BJ (cell line): Measurements from ENCODE around the gene PRICKLE3. TPM values are rescaled to one million over a fixed set of nuclear protein-coding genes. Genes with fewer than 3 reads are reported as not detected.

ENCODE experiments used
- CTCF ChIA-PET: fragments of 350-600 bp; formaldehyde crosslinking; extraction: SDS; loops from one replicate; lab custom pipeline; 2021; ENCODE audit warnings: antibody characterized with exemption, inconsistent platforms; lab: Yijun Ruan, JAX
- POLR2A ChIA-PET: fragments of 300-600 bp; sonication (Branson Sonifier 250); formaldehyde crosslinking; extraction: SDS; loops from one replicate; lab custom pipeline; 2021; ENCODE audit warnings: antibody characterized with exemption; lab: Charles Lee
- DNase-seq: peaks from one replicate; pipeline ENCODE4 v3.0.0-alpha.2; 2011; ENCODE audit warnings: low read depth
- H3K27me3 ChIP-seq: 2 replicates; pipeline ENCODE4 v1.6.0; 2011; ENCODE audit warnings: low read length; ENCODE audit not compliant: control insufficient read depth, insufficient read depth
- H3K36me3 ChIP-seq: 2 replicates; pipeline ENCODE4 v1.5.1; 2011; ENCODE audit warnings: low read length; ENCODE audit not compliant: control insufficient read depth, insufficient read depth
- H3K4me3 ChIP-seq: 2 replicates; pipeline ENCODE4 v1.5.1; 2011; ENCODE audit warnings: low read depth, mild to moderate bottlenecking, control low read depth, low read length
- CTCF ChIP-seq: IDR thresholded peaks from 2 replicates; pipeline ENCODE4 v1.5.1; 2011; ENCODE audit warnings: low read depth, mild to moderate bottlenecking, control low read depth, inconsistent platforms, low read length, moderate library complexity; ENCODE audit not compliant: insufficient read depth
- polyA plus RNA-seq: library from polyadenylated mRNA; depleted of rRNA; stranded (reverse); fragments of >200 nt; gene quantifications from 2 replicates; pipeline ENCODE4 v1.2.3, GENCODE V29; 2011

The PRICKLE3 gene
- polyA plus RNA-seq, 1 experiment, result 6.9 TPM

DNA sequence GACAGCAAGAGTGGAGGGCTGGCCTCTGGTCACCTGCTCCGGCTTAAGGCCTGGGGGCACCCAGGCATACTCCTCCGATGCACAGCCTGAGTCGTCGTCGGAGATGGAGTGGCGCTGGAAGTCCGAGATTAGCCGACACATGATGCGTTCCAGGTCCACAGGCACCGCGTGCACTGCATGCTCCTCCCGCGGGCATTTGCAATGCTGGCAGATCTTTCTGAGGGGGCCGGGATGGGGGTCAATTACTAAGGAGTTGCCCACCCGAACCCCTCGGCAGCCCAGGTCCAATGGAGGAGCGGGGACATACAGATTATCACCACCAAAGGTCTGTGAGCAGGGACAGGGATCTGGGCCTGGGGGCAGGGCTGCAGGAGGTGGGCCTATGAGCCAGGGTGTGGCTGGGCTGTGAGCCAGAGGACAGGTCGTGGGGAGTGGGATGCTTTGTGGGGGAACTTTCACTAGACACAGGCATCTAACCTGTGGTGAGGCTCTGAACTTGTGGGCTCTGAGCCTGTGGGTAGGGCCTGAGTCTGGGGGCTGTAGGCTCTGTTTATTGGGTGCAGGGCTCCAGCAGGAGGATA is 2.4 kb downstream of the PRICKLE3 start:
- CTCF ChIA-PET, result interaction anchor here (0.7 to 1.4 kb wide), 3 partner anchors 9 to 14 kb away, joined by 4 to 5 read pairs (median 4); partner anchors contain the start of gene PLP2
- TF ChIP-seq CTCF, result no peak
- peak overlapping the region; percentile 16 for H3K4me3 ChIP-seq
- H3K27me3 ChIP-seq, result no peaks in the 10 kb centered on the region
- no peak for DNase-seq
- peaks cover 3% of the 10 kb centered on the region for H3K36me3 ChIP-seq
- POLR2A ChIA-PET, result no interaction called here

DNA sequence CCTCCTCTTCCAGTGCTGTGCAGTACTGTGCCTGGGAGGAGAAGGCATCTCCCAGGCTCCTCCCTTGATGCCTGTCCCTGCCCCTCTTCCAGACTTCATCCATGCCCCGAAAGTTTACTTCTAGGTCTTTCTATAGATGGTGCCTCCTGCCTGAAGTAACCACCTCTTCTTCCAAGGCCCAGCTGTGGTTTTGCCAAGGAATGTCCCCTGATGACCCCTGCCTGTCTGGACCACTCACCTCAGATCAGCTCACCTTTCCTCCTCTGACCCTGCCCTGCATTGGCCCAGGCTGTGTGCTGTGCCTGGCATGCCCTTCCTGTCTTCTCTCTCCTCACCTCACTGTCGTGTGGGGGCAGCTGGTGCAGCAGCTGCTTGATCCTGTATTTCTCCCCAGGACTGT is 6.8 kb downstream of the PRICKLE3 start:
- no peak for TF ChIP-seq CTCF
- H3K36me3 ChIP-seq, result peaks cover 6% of the 10 kb centered on the region
- H3K27me3 ChIP-seq, result no peaks in the 10 kb centered on the region
- H3K4me3 ChIP-seq, result no peak overlapping the region
- ChIA-PET CTCF (no interaction called here), POLR2A (interaction anchor here (0.7 kb wide), 1 partner anchor 12 kb away, joined by 3 read pairs; no protein-coding TSS in a partner anchor)
- no peak for DNase-seq

- TF ChIP-seq CTCF, result no peak
- DNase-seq, result no peak
- CTCF ChIA-PET, result no interaction called here
- POLR2A ChIA-PET, result no interaction called here
- H3K27me3 ChIP-seq, result no peaks in the 10 kb centered on the region
- H3K4me3 ChIP-seq, result no peak overlapping the region
- peaks cover 7% of the 10 kb centered on the region for H3K36me3 ChIP-seq
Observed at GRCh38 chrX:49178537-49178936, 7.6 kb downstream of the PRICKLE3 start.

- TF ChIP-seq CTCF, result no peak
- DNase-seq, result no peak
- H3K27me3 ChIP-seq, result no peaks in the 10 kb centered on the region
- peaks cover 8% of the 10 kb centered on the region for H3K36me3 ChIP-seq
- ChIA-PET POLR2A (no interaction called here), CTCF (interaction anchor here (0.5 kb wide), 1 partner anchor 15 kb away, joined by 4 read pairs; no protein-coding TSS in a partner anchor)
- H3K4me3 ChIP-seq, result no peak overlapping the region
Observed at GRCh38 chrX:49177873-49178480, 8.2 kb downstream of the PRICKLE3 start.

DNA sequence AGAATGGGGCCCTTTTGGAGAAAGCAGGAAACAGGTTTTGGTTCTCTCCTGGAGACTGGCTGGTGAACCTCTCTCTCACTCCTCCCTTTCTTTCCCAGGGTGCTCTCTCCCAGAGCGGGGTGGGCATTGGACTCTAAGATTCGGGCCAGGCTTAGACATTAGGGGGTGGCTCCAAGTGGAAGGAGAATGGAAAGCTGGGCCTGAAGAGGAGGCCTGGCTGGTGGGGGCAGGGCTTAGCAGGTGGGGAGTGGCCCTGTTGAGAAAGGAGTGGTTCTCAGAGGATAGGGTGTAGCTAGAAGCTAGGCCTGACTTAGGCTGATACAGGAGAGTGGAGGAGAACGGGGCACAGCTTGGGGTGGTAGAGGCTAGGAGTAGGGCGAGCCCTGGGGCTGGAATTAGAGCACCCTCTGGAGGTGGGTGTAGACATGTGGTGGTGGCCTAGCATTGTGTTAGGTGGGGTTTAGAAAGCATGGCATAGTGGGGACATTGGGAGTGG is 8.8 kb downstream of the PRICKLE3 start:
- Histone ChIP-seq H3K27me3 (no peaks in the 10 kb centered on the region), H3K4me3 (no peak overlapping the region), H3K36me3 (peaks cover 8% of the 10 kb centered on the region)
- ChIA-PET CTCF (interaction anchor here (0.5 kb wide), 1 partner anchor 14 kb away, joined by 4 read pairs; no protein-coding TSS in a partner anchor), POLR2A (no interaction called here)
- TF ChIP-seq CTCF, result no peak
- DNase-seq, result no peak
